GM12878 (cell line): ENCODE results near the gene HIVEP3. TPM values are rescaled to one million over a fixed set of nuclear protein-coding genes. Genes with fewer than 3 reads are reported as not detected.

ENCODE experiments used
- ATAC-seq: fragments of 200-7000 bp; cut with Tn5 transposase; 3 replicates; pipeline ENCODE4 v1.9.1; 2020; ENCODE audit warnings: mild to moderate bottlenecking, moderate library complexity
- BruUV-seq: library from RNA; stranded (reverse); fragments of 400-500 nt; replicated peaks from 2 replicates; lab custom pipeline; 2021; lab: Mats Ljungman, UMichigan
- CTCF ChIA-PET: fragments of 300-600 bp; sonication (Branson Sonifier 250); formaldehyde crosslinking; extraction: SDS; loops from one replicate; lab custom pipeline; 2021; ENCODE audit warnings: inconsistent platforms; lab: Yijun Ruan, JAX
- POLR2A ChIA-PET: fragments of 350-600 bp; formaldehyde crosslinking; extraction: SDS; loops from one replicate; lab custom pipeline; 2021; ENCODE audit warnings: inconsistent platforms; lab: Charles Lee
- RAD21 ChIA-PET: fragments of 300-600 bp; sonication (Branson Sonifier 250); formaldehyde crosslinking; loops from one replicate; lab custom pipeline; 2023; ENCODE audit warnings: antibody characterized with exemption; ENCODE audit not compliant: unreplicated experiment; lab: Charles Lee
- SMC1A ChIA-PET: fragments of 300-600 bp; sonication (Branson Sonifier 250); formaldehyde crosslinking; loops from one replicate; lab custom pipeline; 2023; ENCODE audit not compliant: unreplicated experiment, uncharacterized antibody; lab: Charles Lee
- DNase-seq: peaks from one replicate; pipeline ENCODE4 v3.0.0-alpha.2; 2011; ENCODE audit warnings: low read depth, low spot score
- FAIRE-seq: peaks from 3 replicates; lab custom pipeline; 2011; peaks lifted over from hg19 to GRCh38; lab: Jason Lieb, UNC
- H2AFZ ChIP-seq: 2 replicates; pipeline ENCODE4 v1.6.0; 2011; ENCODE audit warnings: low read depth, low read length, control low read depth; ENCODE audit not compliant: control insufficient read depth
- H3K27ac ChIP-seq: 2 replicates; pipeline ENCODE4 v1.5.1; 2011; ENCODE audit warnings: control low read depth; ENCODE audit not compliant: control insufficient read depth, insufficient read depth
- H3K27me3 ChIP-seq, 2 experiments: replicated peaks in 1 of 2; 2 replicates each; pipeline versions ENCODE4 v1.6.0 to v1.6.1; 2011; ENCODE audit warnings: low read length in 1 of 2; ENCODE audit not compliant: control insufficient read depth in 2 of 2, insufficient read depth in 2 of 2
- H3K36me3 ChIP-seq, 2 experiments: 2 replicates each; pipeline ENCODE4 v1.5.1; 2011; ENCODE audit warnings: low read length in 1 of 2; ENCODE audit not compliant: control insufficient read depth in 2 of 2, insufficient read depth in 2 of 2
- H3K4me1 ChIP-seq: 2 replicates; pipeline ENCODE4 v1.6.1; 2011; ENCODE audit warnings: mild to moderate bottlenecking, low read length, moderate library complexity, mixed read lengths; ENCODE audit not compliant: control insufficient read depth, insufficient read depth
- H3K4me2 ChIP-seq: 2 replicates; pipeline ENCODE4 v1.6.0; 2011; ENCODE audit warnings: control low read depth; ENCODE audit not compliant: control insufficient read depth, insufficient read depth
- H3K4me3 ChIP-seq: fragments of 200-600 bp; sonication (generic); 2 replicates; pipeline ENCODE4 v1.5.1; 2016
- H3K79me2 ChIP-seq: 2 replicates; pipeline ENCODE4 v1.6.0; 2011; ENCODE audit warnings: low read length; ENCODE audit not compliant: control insufficient read depth, insufficient read depth
- H3K9ac ChIP-seq: 2 replicates; pipeline ENCODE4 v1.8.0; 2011; ENCODE audit warnings: low read length, control low read depth, mixed read lengths; ENCODE audit not compliant: control insufficient read depth, insufficient read depth
- H3K9me3 ChIP-seq: replicated peaks from 3 replicates; pipeline ENCODE4 v1.5.1; 2011; ENCODE audit warnings: mild to moderate bottlenecking, low read length; ENCODE audit not compliant: control insufficient read depth, insufficient read depth
- H4K20me1 ChIP-seq: 2 replicates; pipeline ENCODE4 v1.6.0; 2011; ENCODE audit not compliant: control insufficient read depth, insufficient read depth
- DPF2 ChIP-seq: fragments of 450-650 bp; IDR thresholded peaks from 2 replicates; pipeline ENCODE4 v1.6.1; 2017; ENCODE audit warnings: mild to moderate bottlenecking
- EP300 ChIP-seq, 2 experiments: fragments of 150-350 bp in 1 of 2; IDR thresholded peaks; 2 replicates each; pipeline ENCODE4 v1.6.1; 2011 to 2012; ENCODE audit warnings: low read depth in 2 of 2, low read length in 2 of 2, borderline replicate concordance in 1 of 2, improper control_type of control experiment in 1 of 2, inconsistent platforms in 1 of 2; ENCODE audit not compliant: control insufficient read depth in 1 of 2
- ETV6 ChIP-seq, 2 experiments: fragments of 450-650 bp in 1 of 2; IDR thresholded peaks in 1 of 2; conservative IDR thresholded peaks in 1 of 2; 2 replicates each; pipeline ENCODE4 v1.6.1; 2014; ENCODE audit warnings: antibody characterized with exemption in 1 of 2, borderline replicate concordance in 1 of 2, low read depth in 1 of 2, mild to moderate bottlenecking in 1 of 2, moderate library complexity in 1 of 2
- EZH2 ChIP-seq: IDR thresholded peaks from 2 replicates; pipeline ENCODE4 v1.6.1; 2012; ENCODE audit warnings: low read depth, mild to moderate bottlenecking, control low read depth, inconsistent platforms, low read length, borderline replicate concordance; ENCODE audit not compliant: control insufficient read depth
- GABPA ChIP-seq: IDR thresholded peaks from 2 replicates; pipeline ENCODE4 v1.6.1; 2014; ENCODE audit warnings: antibody characterized with exemption, low read depth, mild to moderate bottlenecking, inconsistent platforms
- HCFC1 ChIP-seq: fragments of 150-350 bp; IDR thresholded peaks from 2 replicates; pipeline ENCODE4 v1.6.1; 2014; ENCODE audit warnings: low read length
- KDM1A ChIP-seq: fragments of 200-600 bp; sonication (generic); IDR thresholded peaks from 2 replicates; pipeline ENCODE4 v1.6.1; 2016; ENCODE audit warnings: borderline replicate concordance
- LARP7 ChIP-seq: fragments of 450-650 bp; IDR thresholded peaks from 2 replicates; pipeline ENCODE4 v1.6.1; 2017; ENCODE audit warnings: mild to moderate bottlenecking
- MTA3 ChIP-seq: IDR thresholded peaks from 2 replicates; pipeline ENCODE4 v1.6.1; 2012; ENCODE audit warnings: low read length, inconsistent platforms, borderline replicate concordance
- NFYB ChIP-seq: IDR thresholded peaks from 2 replicates; pipeline ENCODE4 v1.6.1; 2011; ENCODE audit warnings: low read depth, mild to moderate bottlenecking, low read length, improper control_type of control experiment, moderate library complexity; ENCODE audit not compliant: insufficient read depth
- PAX5 ChIP-seq: IDR thresholded peaks from 2 replicates; pipeline ENCODE4 v1.6.1; 2011; ENCODE audit warnings: low read depth, low read length, borderline replicate concordance
- RB1 ChIP-seq: fragments of 450-650 bp; formaldehyde crosslinking; IDR thresholded peaks from 2 replicates; pipeline ENCODE4 v1.6.1; 2017; ENCODE audit warnings: mild to moderate bottlenecking, borderline replicate concordance
- SIX5 ChIP-seq: IDR thresholded peaks from 2 replicates; pipeline ENCODE4 v1.6.1; 2011; ENCODE audit warnings: mild to moderate bottlenecking, low read depth, low read length, moderate library complexity; ENCODE audit not compliant: severe bottlenecking
- SMC3 ChIP-seq: IDR thresholded peaks from 2 replicates; pipeline ENCODE4 v1.6.1; 2011; ENCODE audit warnings: low read length, improper control_type of control experiment, borderline replicate concordance
- SPI1 ChIP-seq: IDR thresholded peaks from 2 replicates; pipeline ENCODE4 v1.6.1; 2011; ENCODE audit warnings: low read depth, mild to moderate bottlenecking, low read length, moderate library complexity, borderline replicate concordance; ENCODE audit not compliant: insufficient read depth
- SREBF2 ChIP-seq: IDR thresholded peaks from 2 replicates; pipeline ENCODE4 v1.6.1; 2012; ENCODE audit warnings: mild to moderate bottlenecking, low read length
- SUZ12 ChIP-seq: fragments of 200-600 bp; sonication (generic); IDR thresholded peaks from one replicate; pipeline ENCODE4 v1.6.1; 2018; ENCODE audit warnings: antibody characterized with exemption, mild to moderate bottlenecking; ENCODE audit not compliant: unreplicated experiment
- YY1 ChIP-seq: IDR thresholded peaks from 2 replicates; pipeline ENCODE4 v1.6.1; 2011; ENCODE audit warnings: low read depth, mild to moderate bottlenecking, low read length
- ZNF207 ChIP-seq: fragments of 450-650 bp; IDR thresholded peaks from 2 replicates; pipeline ENCODE4 v1.6.1; 2014; ENCODE audit warnings: antibody characterized with exemption, mild to moderate bottlenecking, borderline replicate concordance
- WGBS: methylation state at CpG from one replicate; pipeline ENCODE4 v1.1.6; 2016; ENCODE audit warnings: low lambda C conversion rate; ENCODE audit not compliant: insufficient replicate concordance, insufficient coverage; ENCODE audit errors: missing lambda C conversion rate; 5-methylcytosine and 5-hydroxymethylcytosine counted together
- in situ Hi-C: fragments of 300-500 bp; cut with MboI; formaldehyde crosslinking; loops from 9 replicates; pipeline ENCODE4 v1.14.3; 2018; ENCODE audit warnings: mixed read lengths
- intact Hi-C: fragments of 100-400 bp; cut with micrococcal nuclease; formaldehyde crosslinking; loops from one replicate; pipeline ENCODE4 v1.14.2; 2022; ENCODE audit not compliant: unreplicated experiment
- polyA plus RNA-seq, 11 experiments: library from polyadenylated mRNA; depleted of rRNA in 4 of 11; unstranded in 6 of 11; stranded (reverse) in 5 of 11; fragments of >200 nt; fragmentation: Nextera tagmentation in 4 of 11; fragmentation: Illumina TruSeq in 1 of 11; extraction: Ambion mirVana in 4 of 11; extraction: Trizol in 1 of 11; gene quantifications; 1 replicate in 1 of 11; 2 replicates in 10 of 11; pipeline versions ENCODE4 v1.2.1 to v1.2.3, GENCODE V29; 2011 to 2016; ENCODE audit warnings: inconsistent platforms in 2 of 11, missing spikeins in 2 of 11, low read depth in 1 of 11
- total RNA-seq, 4 experiments: library from RNA; depleted of rRNA in 3 of 4; stranded (reverse); fragments of >200 nt in 3 of 4; fragmentation: Illumina TruSeq in 1 of 4; extraction: Trizol in 1 of 4; gene quantifications; 2 replicates each; pipeline versions ENCODE4 v1.2.1 to v1.2.3, GENCODE V29; 2013 to 2021

Gene HIVEP3
- total and polyA plus RNA-seq, 10 of the 15 experiments (the other 5 are each of a cell fraction or from before 2014, with no cell fraction given) = 1.8 to 13.6 (median 3.8) TPM

- Histone ChIP-seq H3K27me3 (no peaks in the 10 kb centered on the region), H3K79me2 (no peaks in the 10 kb centered on the region), H3K4me3 (no peak overlapping the region), H3K36me3 (no peaks in the 10 kb centered on the region), H4K20me1 (no peaks in the 10 kb centered on the region), H2AFZ (no peak overlapping the region), H3K9ac (no peak overlapping the region), H3K9me3 (peaks cover 2% of the 10 kb centered on the region; the same call in 1 of the 3 replicates), H3K4me1 (no peaks in the 10 kb centered on the region), H3K4me2 (no peak overlapping the region), H3K27ac (no peak overlapping the region)
- 0% methylated on average over 1 of the region's 1 CpG for WGBS
- ChIA-PET POLR2A (interaction anchor here (1.5 kb wide), 1 partner anchor 18 kb away, joined by 4 read pairs; no protein-coding TSS in a partner anchor), RAD21 (interaction anchor here (1.0 kb wide), 1 partner anchor 30 kb away, joined by 3 read pairs; no protein-coding TSS in a partner anchor), SMC1A (interaction anchor here (0.6 to 2.3 kb wide), 9 partner anchors 10 to 37 kb away, joined by 3 to 13 read pairs (median 5); no protein-coding TSS in a partner anchor), CTCF (interaction anchor here (1.0 kb wide), 1 partner anchor 50 kb away, joined by 4 read pairs; no protein-coding TSS in a partner anchor)
- peak; percentile 80 for TF ChIP-seq YY1
- TF ChIP-seq DPF2 = no peak
- TF ChIP-seq SIX5 = peak; percentile 48
- TF ChIP-seq NFYB = 0 out of 2 replicates have a peak, but pooled peaks have one; percentile 17
- no peak for TF ChIP-seq EZH2
- TF ChIP-seq HCFC1 = peak; percentile 32; the same call in 1 of the 2 replicates
- ATAC-seq (peak; percentile 48; the same call in 2 of the 3 replicates), DNase-seq (no peak), FAIRE-seq (no peak)
- in situ Hi-C loops = no loop called here
- intact Hi-C loops = no loop called here
- BruUV-seq = no TSS peak
Observed at GRCh38 chr1:41925712-41926111, 7.0 kb upstream of the HIVEP3 start.

- H3K27me3 ChIP-seq = no peaks in the 10 kb centered on the region
- in situ Hi-C loops (no loop called here), intact Hi-C loops (no loop called here)
- H2AFZ ChIP-seq = no peak overlapping the region
- H3K36me3 ChIP-seq = no peaks in the 10 kb centered on the region
- ChIA-PET SMC1A (interaction anchor here (0.9 to 1.7 kb wide), 3 partner anchors 8 to 36 kb away, joined by 4 to 5 read pairs (median 4); no protein-coding TSS in a partner anchor), POLR2A (no interaction called here), CTCF (no interaction called here), RAD21 (no interaction called here)
- no peaks in the 10 kb centered on the region for H3K4me1 ChIP-seq
- no peak overlapping the region for H3K4me2 ChIP-seq
- no TSS peak for BruUV-seq
- peaks cover 2% of the 10 kb centered on the region; the same call in 1 of the 3 replicates for H3K9me3 ChIP-seq
- no peaks in the 10 kb centered on the region for H3K79me2 ChIP-seq
- no peaks in the 10 kb centered on the region for H4K20me1 ChIP-seq
- H3K4me3 ChIP-seq = no peak overlapping the region
- ATAC-seq = no peak
- WGBS = 12% methylated on average over 2 of the region's 2 CpGs
- no peak overlapping the region for H3K27ac ChIP-seq
- no peak for FAIRE-seq
- no peak overlapping the region for H3K9ac ChIP-seq
- DNase-seq = no peak
- TF ChIP-seq SUZ12 = no peak
- TF ChIP-seq SREBF2 = no peak
- no peak for TF ChIP-seq PAX5
- TF ChIP-seq ETV6 (conservative IDR thresholded peaks at IDR 0.05 in 1 of 2, IDR thresholded peaks at IDR 0.05 in 1 of 2; ENCODE audit: borderline replicate concordance in 1 of 2, low read depth in 1 of 2) = no peak
- TF ChIP-seq MTA3 = no peak
- no peak for TF ChIP-seq SMC3
- no peak for TF ChIP-seq SPI1
- no peak for TF ChIP-seq KDM1A
- no peak for TF ChIP-seq RB1
- no peak for TF ChIP-seq ZNF207
- TF ChIP-seq EP300 (IDR thresholded peaks at IDR 0.05; ENCODE audit: borderline replicate concordance in 1 of 2, control insufficient read depth in 1 of 2, low read depth in 2 of 2, low read length in 2 of 2) = no peak
- no peak for TF ChIP-seq GABPA
- no peak for TF ChIP-seq LARP7
Observed at GRCh38 chr1:41924911-41925310, 6.2 kb upstream of the HIVEP3 start.
